ENCODE data around the gene SMCO4.

GRCh38 chr11:93492464-93493251 is 50.5 kb downstream of the SMCO4 start:
- no peak for TF ChIP-seq CTCF (IDR thresholded peaks at IDR 0.05)
- no peak for TF ChIP-seq ZFX (IDR thresholded peaks at IDR 0.05; ENCODE audit: borderline replicate concordance)

Measured in 22Rv1 (cell line).